Activated CD4-positive, alpha-beta T cell treated with anti-CD3 and anti-CD28 coated beads for 48 hours (primary cell): ENCODE measurements around the gene NFKB2.

ENCODE experiments used
- DNase-seq: peaks from one replicate; pipeline ENCODE4 v3.0.0-alpha.2; 2020

NFKB2 gene

DNA sequence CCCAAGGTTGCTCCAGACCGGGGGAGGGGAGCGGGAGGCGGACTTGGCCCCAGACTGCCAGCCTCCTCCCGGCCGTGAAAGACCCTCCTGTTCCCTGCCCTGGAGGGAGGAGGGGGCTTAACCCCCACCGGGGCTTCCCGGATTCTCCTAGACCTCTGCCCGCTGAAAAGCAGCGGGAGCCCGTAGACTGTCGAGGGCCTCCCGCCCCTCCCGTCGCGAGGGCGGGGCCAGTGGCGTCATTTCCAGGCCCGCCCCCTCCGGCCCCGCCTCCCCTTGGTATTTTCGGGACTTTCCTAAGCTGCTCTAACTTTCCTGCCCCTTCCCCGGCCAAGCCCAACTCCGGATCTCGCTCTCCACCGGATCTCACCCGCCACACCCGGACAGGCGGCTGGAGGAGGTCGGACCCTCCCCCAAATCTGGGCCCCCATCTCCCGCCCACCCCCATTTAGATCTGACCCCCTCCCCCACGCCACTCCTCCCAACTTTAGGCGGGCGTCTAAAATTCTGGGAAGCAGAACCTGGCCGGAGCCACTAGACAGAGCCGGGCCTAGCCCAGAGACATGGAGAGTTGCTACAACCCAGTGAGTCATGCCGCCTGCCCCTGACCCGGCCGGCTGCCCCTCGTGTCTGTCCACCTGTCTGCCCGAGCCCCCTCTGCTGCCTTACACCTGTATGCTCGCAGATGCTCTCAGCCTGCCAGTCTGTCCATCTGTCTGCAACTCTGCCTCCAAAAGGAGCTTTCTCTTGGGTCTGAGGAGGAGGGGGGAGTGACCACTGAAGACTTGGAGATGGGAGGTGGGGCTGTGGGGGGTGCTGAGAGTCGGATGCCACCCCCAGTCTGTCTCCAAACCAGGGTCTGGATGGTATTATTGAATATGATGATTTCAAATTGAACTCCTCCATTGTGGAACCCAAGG lies at the start of gene NFKB2:
TSS of gene NFKB2 (plus strand) at position 306 of the 917 bp plus-strand sequence. CDS start at position 561, 255 bp downstream.
- peak; percentile 92 for DNase-seq

GRCh38 chr10:102347236-102347828 lies 48.2 kb upstream of the NFKB2 start:
- DNase-seq, result peak; percentile 47

- DNase-seq, result peak; percentile 81
Measured at GRCh38 chr10:102352066-102352715, 43.3 kb upstream of the NFKB2 start.

- DNase-seq, result no peak
Measured at GRCh38 chr10:102354451-102354850, 41.1 kb upstream of the NFKB2 start.

- no peak for DNase-seq
Measured at GRCh38 chr10:102358712-102359382, 36.7 kb upstream of the NFKB2 start.

- DNase-seq, result no peak
Measured at GRCh38 chr10:102367441-102367840, 28.1 kb upstream of the NFKB2 start.

- no peak for DNase-seq
Measured at GRCh38 chr10:102368077-102368476, 27.4 kb upstream of the NFKB2 start.

GRCh38 chr10:102371295-102371694 lies 24.2 kb upstream of the NFKB2 start:
- no peak for DNase-seq

DNA sequence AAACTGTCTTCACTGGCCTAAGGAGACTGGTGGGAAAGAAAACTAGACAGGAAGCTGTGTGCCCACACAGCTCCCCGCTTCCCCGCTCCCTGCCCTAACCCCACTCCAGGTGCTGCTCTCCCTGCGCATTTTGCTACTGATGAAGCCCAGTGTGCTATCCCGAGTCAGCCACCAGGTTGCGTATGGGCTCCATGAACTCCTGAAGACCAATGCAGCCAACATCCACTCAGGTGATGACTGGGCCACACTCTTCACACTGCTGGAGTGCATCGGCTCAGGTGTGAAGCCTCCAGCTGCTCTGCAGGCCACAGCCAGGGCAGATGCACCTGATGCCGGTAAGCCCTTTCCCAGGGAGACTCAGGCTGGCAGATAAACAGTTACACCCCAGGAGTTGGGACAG lies 20.3 kb upstream of the NFKB2 start:
- no peak for DNase-seq

- DNase-seq, result no peak
Measured at GRCh38 chr10:102375867-102376266, 19.6 kb upstream of the NFKB2 start.

DNA sequence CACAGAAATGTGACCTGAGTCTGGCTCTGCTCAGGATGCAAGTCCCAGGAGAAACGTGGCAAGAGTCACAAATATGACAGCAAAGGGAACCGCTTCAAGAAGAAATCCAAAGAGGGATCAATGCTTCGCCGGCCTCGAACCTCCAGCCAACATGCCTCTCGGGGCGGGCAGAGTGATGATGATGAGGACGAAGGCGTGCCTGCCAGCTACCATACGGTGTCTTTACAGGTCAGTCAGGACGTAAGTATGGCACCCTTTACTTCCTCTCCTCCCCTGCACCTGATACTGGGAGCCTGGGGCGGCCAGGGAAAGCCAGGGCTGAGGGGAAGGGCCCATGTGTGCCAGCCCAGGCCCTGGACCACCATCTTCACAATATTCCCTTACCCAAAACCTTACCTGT lies 18.6 kb upstream of the NFKB2 start:
- no peak for DNase-seq

DNA sequence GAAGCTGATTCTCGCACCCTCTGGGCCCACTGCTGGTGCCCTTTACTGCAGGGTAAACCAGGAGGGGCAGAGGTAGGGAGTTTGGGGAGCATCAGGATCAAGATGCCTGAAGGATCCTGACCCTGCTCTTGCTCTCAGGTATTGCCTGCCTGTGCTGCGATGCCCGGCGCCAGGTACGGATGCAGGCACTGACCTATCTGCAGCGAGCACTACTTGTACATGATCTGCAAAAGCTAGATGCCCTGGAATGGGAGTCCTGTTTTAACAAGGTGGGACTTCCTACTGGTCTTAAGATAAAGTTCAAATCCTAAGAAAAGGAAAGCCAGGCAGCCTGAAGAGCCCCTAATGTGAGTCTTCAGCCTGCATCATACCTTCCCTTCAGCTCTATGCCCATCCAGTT lies 16.1 kb upstream of the NFKB2 start:
- DNase-seq, result no peak

DNA sequence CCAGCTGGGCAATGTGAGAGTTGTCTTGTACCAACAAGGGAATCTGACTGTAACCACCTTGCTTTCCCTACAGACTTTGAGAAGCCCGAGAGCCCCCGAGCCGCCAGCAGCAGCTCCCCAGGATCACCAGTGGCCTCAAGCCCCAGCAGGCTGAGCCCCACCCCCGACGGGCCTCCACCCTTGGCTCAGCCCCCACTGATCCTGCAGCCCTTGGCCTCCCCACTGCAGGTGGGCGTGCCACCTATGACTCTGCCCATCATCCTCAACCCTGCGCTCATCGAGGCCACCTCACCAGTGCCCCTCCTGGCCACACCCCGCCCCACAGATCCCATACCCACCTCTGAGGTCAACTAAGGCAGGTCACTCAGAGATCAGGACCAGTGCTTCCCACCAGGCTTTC lies 13.5 kb upstream of the NFKB2 start:
- no peak for DNase-seq

- no peak for DNase-seq
Measured at GRCh38 chr10:102382871-102383270, 12.6 kb upstream of the NFKB2 start.

GRCh38 chr10:102384053-102384452 lies 11.5 kb upstream of the NFKB2 start:
- DNase-seq, result no peak

GRCh38 chr10:102384606-102385429 lies 10.7 kb upstream of the NFKB2 start:
- no peak for DNase-seq

- no peak for DNase-seq
Measured at GRCh38 chr10:102389894-102390293, 5.6 kb upstream of the NFKB2 start.

- DNase-seq, result no peak
Measured at GRCh38 chr10:102392306-102392705, 3.2 kb upstream of the NFKB2 start.

GRCh38 chr10:102393411-102394078 lies 2.0 kb upstream of the NFKB2 start:
- DNase-seq, result no peak

DNA sequence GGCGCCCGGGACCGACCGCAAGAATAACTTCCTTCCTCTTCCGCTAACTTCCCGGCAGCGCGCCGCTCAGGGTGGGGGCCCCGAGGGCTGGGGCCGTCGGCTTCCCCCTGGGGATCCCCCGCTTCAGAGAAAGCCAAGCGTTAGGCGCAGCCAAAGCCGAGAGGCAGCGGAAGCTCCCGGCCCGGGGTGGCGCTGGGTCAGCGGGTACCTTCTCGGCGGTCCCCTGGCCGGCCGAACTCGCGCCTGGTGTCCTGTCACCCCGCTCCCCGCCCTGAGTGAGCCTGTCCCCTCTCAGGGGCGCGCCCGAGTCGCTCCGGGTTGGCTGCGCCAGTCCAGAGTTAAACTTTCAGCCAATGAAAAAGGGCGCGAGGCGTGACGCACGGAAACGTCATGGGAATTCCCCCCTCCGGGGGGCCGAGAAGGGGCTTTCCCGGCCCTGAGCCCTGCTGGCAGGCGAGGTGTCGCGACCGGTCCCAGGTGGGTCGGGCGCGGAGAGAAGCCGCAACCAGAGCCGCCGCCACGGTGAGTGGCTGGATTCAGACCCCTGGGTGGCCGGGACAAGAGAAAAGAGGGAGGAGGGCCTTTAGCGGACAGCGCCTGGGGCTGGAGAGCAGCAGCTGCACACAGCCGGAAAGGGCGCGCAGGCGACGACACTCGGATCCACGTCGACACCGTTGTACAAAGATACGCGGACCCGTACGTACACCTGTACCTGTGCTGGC lies 1.3 kb upstream of the NFKB2 start:
- peak; percentile 99 for DNase-seq

GRCh38 chr10:102394801-102395399 lies 605 bp upstream of the NFKB2 start:
- DNase-seq, result peak; percentile 69
